Ureter (tissue), 1 donor: Measurements from ENCODE around the gene XPC. TPM values are rescaled to one million over a fixed set of nuclear protein-coding genes. Genes with fewer than 3 reads are reported as not detected.

Experiments used
- DNase-seq: peaks from one replicate; pipeline ENCODE4 v3.0.0-alpha.2; 2020; ENCODE audit warnings: low spot score
- total RNA-seq: library from RNA; stranded (reverse); gene quantifications from one replicate; pipeline ENCODE4 v1.2.4, GENCODE V29; 2023
- donor health status: DM: yes; HTN: yes; CAD: no.

Gene XPC
- total RNA-seq, 1 donor from 2014 or later, result 55.6 TPM

- no peak for DNase-seq
Observed at GRCh38 chr3:14170531-14171159, 7.8 kb downstream of the XPC start.

GRCh38 chr3:14169871-14170270 lies 8.5 kb downstream of the XPC start:
- DNase-seq, result no peak

- DNase-seq, result no peak
Observed at GRCh38 chr3:14169435-14169834, 9.0 kb downstream of the XPC start.

- DNase-seq, result no peak
Observed at GRCh38 chr3:14166877-14167603, 11.4 kb downstream of the XPC start.

GRCh38 chr3:14162178-14162577 lies 16.2 kb downstream of the XPC start:
- DNase-seq, result no peak

- no peak for DNase-seq
Observed at GRCh38 chr3:14161282-14161681, 17.1 kb downstream of the XPC start.

GRCh38 chr3:14159426-14159825 lies 19.0 kb downstream of the XPC start:
- DNase-seq, result no peak

- DNase-seq, result no peak
Observed at GRCh38 chr3:14158370-14158769, 20.0 kb downstream of the XPC start.

- no peak for DNase-seq
Observed at GRCh38 chr3:14157951-14158350, 20.4 kb downstream of the XPC start.

GRCh38 chr3:14156843-14157561 lies 21.4 kb downstream of the XPC start:
- DNase-seq, result no peak

- no peak for DNase-seq
Observed at GRCh38 chr3:14156201-14156600, 22.2 kb downstream of the XPC start.

GRCh38 chr3:14154895-14155440 lies 23.4 kb downstream of the XPC start:
- no peak for DNase-seq

GRCh38 chr3:14154276-14154675 lies 24.1 kb downstream of the XPC start:
- no peak for DNase-seq

GRCh38 chr3:14153663-14154062 lies 24.7 kb downstream of the XPC start:
- DNase-seq, result no peak

- no peak for DNase-seq
Observed at GRCh38 chr3:14152963-14153355, 25.4 kb downstream of the XPC start.

- no peak for DNase-seq
Observed at GRCh38 chr3:14152233-14152962, 26.0 kb downstream of the XPC start.

- DNase-seq, result no peak
Observed at GRCh38 chr3:14151471-14152083, 26.8 kb downstream of the XPC start.

GRCh38 chr3:14150491-14151230 lies 27.7 kb downstream of the XPC start:
- no peak for DNase-seq

GRCh38 chr3:14150078-14150477 lies 28.3 kb downstream of the XPC start:
- no peak for DNase-seq

- DNase-seq, result peak; percentile 41
Observed at GRCh38 chr3:14148041-14148985, 30.1 kb downstream of the XPC start.
